Parathyroid adenoma (tissue), 2 donors: ENCODE results near the gene SLC39A6.

Experiments used
- H2AFZ ChIP-seq: fragments of 300-600 bp; sonication (generic); one replicate; pipeline ENCODE4 v1.7.0; 2017; ENCODE audit warnings: antibody characterized with exemption, mild to moderate bottlenecking
- H3K27ac ChIP-seq: fragments of 300-600 bp; sonication (generic); one replicate; pipeline ENCODE4 v1.7.0; 2017
- H3K27me3 ChIP-seq: fragments of 300-600 bp; sonication (generic); one replicate; pipeline ENCODE4 v1.7.0; 2017; ENCODE audit warnings: low read length; ENCODE audit not compliant: control insufficient read depth, insufficient read depth
- H3K36me3 ChIP-seq: fragments of 300-600 bp; sonication (generic); one replicate; pipeline ENCODE4 v1.7.0; 2017; ENCODE audit warnings: low read length; ENCODE audit not compliant: control insufficient read depth, insufficient read depth
- H3K4me1 ChIP-seq: fragments of 300-600 bp; sonication (generic); one replicate; pipeline ENCODE4 v1.7.0; 2017; ENCODE audit warnings: control low read depth
- H3K4me2 ChIP-seq: fragments of 300-600 bp; sonication (generic); one replicate; pipeline ENCODE4 v1.7.0; 2017; ENCODE audit warnings: low read length
- H3K4me3 ChIP-seq: fragments of 300-600 bp; sonication (generic); one replicate; pipeline ENCODE4 v1.7.0; 2017; ENCODE audit warnings: low read depth, low read length
- H3K79me2 ChIP-seq: fragments of 300-600 bp; sonication (generic); one replicate; pipeline ENCODE4 v1.7.0; 2017; ENCODE audit warnings: control low read depth
- H3K9ac ChIP-seq: fragments of 300-600 bp; sonication (generic); one replicate; pipeline ENCODE4 v1.7.0; 2017; ENCODE audit warnings: mild to moderate bottlenecking
- H3K9me3 ChIP-seq: fragments of 300-600 bp; sonication (generic); one replicate; pipeline ENCODE4 v1.7.0; 2017; ENCODE audit warnings: low read length; ENCODE audit not compliant: control insufficient read depth
- TF ChIP-seq, protein P1 (sequence below): fragments of 300-600 bp; sonication (generic); IDR thresholded peaks from one replicate; pipeline ENCODE4 v1.7.0; 2017; ENCODE audit warnings: antibody characterized with exemption, mild to moderate bottlenecking
- donor health status: primary hyperparathyroidism.

SLC39A6 gene

GRCh38 chr18:36160959-36161371 lies 31.8 kb upstream of the SLC39A6 start:
- TF ChIP-seq, protein P1, sequence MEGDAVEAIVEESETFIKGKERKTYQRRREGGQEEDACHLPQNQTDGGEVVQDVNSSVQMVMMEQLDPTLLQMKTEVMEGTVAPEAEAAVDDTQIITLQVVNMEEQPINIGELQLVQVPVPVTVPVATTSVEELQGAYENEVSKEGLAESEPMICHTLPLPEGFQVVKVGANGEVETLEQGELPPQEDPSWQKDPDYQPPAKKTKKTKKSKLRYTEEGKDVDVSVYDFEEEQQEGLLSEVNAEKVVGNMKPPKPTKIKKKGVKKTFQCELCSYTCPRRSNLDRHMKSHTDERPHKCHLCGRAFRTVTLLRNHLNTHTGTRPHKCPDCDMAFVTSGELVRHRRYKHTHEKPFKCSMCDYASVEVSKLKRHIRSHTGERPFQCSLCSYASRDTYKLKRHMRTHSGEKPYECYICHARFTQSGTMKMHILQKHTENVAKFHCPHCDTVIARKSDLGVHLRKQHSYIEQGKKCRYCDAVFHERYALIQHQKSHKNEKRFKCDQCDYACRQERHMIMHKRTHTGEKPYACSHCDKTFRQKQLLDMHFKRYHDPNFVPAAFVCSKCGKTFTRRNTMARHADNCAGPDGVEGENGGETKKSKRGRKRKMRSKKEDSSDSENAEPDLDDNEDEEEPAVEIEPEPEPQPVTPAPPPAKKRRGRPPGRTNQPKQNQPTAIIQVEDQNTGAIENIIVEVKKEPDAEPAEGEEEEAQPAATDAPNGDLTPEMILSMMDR, result no peak
- no peak overlapping the region for H2AFZ ChIP-seq
- no peaks in the 10 kb centered on the region for H3K9me3 ChIP-seq
- no peaks in the 10 kb centered on the region for H3K4me1 ChIP-seq
- H3K36me3 ChIP-seq, result no peaks in the 10 kb centered on the region
- no peak overlapping the region for H3K4me3 ChIP-seq
- no peak overlapping the region for H3K27ac ChIP-seq
- no peak overlapping the region for H3K4me2 ChIP-seq
- H3K79me2 ChIP-seq, result peaks cover under 1% of the 10 kb centered on the region
- no peak overlapping the region for H3K9ac ChIP-seq
- H3K27me3 ChIP-seq, result no peaks in the 10 kb centered on the region

DNA sequence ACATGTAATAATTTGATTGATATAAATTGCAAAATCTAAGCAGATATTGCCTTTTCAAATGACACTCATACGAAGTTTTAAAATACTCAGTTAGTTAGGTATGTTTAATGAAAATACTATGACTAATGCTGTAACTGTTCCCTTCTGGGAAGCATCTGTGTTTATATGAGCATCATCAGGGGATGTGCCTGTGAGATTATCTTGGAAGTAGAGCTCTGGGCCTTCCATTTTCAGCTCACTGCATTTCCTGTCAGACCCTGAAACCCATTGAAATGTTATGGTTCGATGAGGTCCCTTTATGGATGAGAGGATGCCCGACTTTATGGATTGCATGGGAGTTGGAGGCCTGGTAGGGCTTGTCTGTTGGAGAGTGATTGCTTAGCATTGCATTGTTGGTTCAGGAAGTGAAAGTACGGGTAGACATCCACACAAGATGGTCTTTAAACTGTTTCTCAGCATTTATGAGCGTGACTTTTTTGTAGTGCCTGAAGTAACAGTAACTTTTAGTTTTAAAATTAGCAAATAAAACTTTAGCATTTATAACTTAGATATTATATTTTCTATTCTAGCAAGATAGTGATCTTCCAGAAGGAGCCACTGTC lies 29.2 kb upstream of the SLC39A6 start:
- H3K27me3 ChIP-seq, result no peaks in the 10 kb centered on the region
- H3K9me3 ChIP-seq, result no peaks in the 10 kb centered on the region
- H2AFZ ChIP-seq, result no peak overlapping the region
- no peaks in the 10 kb centered on the region for H3K4me1 ChIP-seq
- H3K4me3 ChIP-seq, result no peak overlapping the region
- TF ChIP-seq, protein P1, result no peak
- no peaks in the 10 kb centered on the region for H3K36me3 ChIP-seq
- H3K79me2 ChIP-seq, result peaks cover 2% of the 10 kb centered on the region
- H3K4me2 ChIP-seq, result no peak overlapping the region
- H3K9ac ChIP-seq, result no peak overlapping the region
- no peak overlapping the region for H3K27ac ChIP-seq

GRCh38 chr18:36157441-36157840 lies 28.3 kb upstream of the SLC39A6 start:
- Histone ChIP-seq H3K27ac (no peak overlapping the region), H2AFZ (no peak overlapping the region), H3K9me3 (no peaks in the 10 kb centered on the region), H3K36me3 (no peaks in the 10 kb centered on the region), H3K27me3 (no peaks in the 10 kb centered on the region), H3K9ac (no peak overlapping the region), H3K79me2 (peaks cover 2% of the 10 kb centered on the region), H3K4me2 (no peak overlapping the region), H3K4me1 (no peaks in the 10 kb centered on the region), H3K4me3 (no peak overlapping the region)
- TF ChIP-seq, protein P1, result no peak

DNA sequence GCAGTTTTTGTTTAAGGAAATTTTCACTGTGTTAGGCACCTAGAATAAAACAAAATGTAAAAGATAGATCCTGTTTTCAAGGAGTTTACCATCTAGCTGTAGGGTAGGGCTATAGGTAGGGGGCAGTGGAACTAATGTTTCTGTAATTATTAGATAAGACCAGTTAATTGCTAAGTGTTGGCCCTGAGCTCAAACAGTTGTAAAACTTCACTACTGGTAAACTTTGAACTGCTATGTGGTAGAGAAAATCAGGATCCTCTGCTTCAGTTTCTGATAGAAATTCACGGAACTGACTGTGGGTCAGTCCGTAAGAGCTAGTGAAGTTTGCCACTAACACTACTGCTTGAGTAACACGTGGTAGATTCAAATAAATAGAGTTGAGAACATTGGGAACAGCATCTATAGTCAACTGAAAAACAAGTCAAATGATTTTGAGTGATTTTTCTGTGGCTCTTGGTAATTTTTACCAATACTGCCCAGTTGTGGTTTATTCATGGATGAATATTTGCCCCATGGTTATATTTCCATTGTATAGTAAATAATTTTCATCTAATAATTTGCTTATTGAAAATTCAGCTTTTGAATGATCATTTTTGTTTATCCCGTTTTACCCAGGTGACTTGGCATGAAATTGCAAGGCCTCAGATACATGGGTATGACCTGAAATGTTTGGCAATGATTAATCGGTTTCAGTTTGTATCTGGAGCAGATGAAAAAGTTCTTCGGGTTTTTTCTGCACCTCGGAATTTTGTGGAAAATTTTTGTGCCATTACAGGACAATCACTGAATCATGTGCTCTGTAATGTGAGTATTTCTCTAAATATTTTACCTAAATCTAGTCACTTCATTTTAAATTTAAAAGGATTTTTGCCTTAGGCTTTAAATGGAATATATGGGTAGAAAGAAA lies 27.0 kb upstream of the SLC39A6 start:
- Histone ChIP-seq H3K27me3 (no peaks in the 10 kb centered on the region), H3K4me3 (no peak overlapping the region), H3K4me2 (no peak overlapping the region), H3K9me3 (no peaks in the 10 kb centered on the region), H3K27ac (no peak overlapping the region), H2AFZ (no peak overlapping the region), H3K36me3 (no peaks in the 10 kb centered on the region), H3K9ac (no peak overlapping the region), H3K79me2 (peaks cover 2% of the 10 kb centered on the region), H3K4me1 (no peaks in the 10 kb centered on the region)
- TF ChIP-seq, protein P1, result no peak
